GM18520 (cell line): ENCODE results near the gene AP2A2.
"Not testable (repeated sequence)": the region's sequence is repeated elsewhere in the genome, so short reads cannot be mapped to it uniquely, and the experiment has no call there.

ENCODE experiments used
- ATAC-seq: cut with Tn5 transposase; IDR thresholded peaks from one replicate; pipeline ENCODE4 v1.9.1; 2021; ENCODE audit not compliant: unreplicated experiment

The AP2A2 gene

DNA sequence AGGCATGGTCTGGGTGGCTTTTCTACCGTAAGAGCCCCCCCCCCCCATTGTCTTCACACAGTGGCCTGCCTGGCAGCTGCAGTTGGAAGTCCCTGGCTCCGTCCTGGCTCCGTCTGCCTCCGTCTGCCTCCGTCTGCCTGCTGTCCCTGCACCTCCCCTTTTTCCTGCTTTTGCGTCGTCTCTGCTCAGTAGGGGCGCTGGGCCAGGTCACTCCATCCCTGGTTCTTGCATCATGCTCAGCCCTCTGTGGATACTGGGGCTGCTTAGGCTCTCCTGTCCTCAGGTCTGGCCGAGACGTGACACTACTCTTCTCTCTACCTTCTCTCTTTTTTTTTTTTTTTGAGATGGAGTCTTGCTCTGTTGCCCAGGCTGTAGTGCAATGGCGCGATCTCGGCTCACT, 27.8 kb downstream of the AP2A2 start:
- ATAC-seq: no peak

- no peak for ATAC-seq
Measured at GRCh38 chr11:954392-955153, 28.9 kb downstream of the AP2A2 start.

GRCh38 chr11:955154-956063, 29.7 kb downstream of the AP2A2 start:
- no peak for ATAC-seq

- ATAC-seq: no peak
Measured at GRCh38 chr11:957212-957920, 31.7 kb downstream of the AP2A2 start.

DNA sequence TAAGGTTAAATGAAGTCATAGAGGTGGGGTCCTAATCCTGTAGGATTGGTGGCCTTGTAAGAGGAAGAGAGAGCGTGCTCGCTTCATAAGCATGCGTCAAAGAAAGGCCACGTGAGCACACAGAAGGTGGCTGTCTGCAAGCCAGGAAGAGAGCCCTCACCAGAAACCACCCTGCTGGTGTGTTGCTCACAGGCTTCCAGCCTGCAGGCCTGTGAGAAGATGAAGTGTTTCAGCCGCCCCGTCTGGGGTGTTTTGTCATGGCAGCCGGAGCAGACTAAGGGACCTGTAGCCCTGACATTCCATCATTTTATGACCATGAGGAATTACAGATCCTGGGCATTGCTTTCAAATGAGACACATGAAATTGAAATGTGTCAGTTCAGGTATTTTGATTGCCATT, 32.4 kb downstream of the AP2A2 start:
- ATAC-seq: no peak

DNA sequence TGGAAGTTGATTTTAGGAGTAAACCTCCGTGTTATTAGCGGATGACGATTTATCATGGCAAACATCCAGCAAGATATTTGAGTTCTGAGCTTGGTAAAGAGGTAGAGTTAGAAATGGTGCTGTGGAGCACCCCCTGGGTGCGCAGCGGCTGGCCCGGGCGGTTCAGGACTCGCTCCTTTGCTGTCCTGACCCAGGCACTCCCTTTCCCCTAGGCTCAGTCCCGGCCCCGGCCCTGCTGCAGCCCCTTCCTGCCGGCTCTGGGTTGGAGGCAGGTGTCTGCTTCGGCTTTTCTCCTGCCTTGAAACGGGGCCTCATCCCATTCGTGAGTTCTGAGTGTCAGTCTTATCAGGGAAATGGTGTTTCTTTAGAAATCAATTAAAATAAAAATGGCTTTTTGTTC, 33.4 kb downstream of the AP2A2 start:
- no peak for ATAC-seq

DNA sequence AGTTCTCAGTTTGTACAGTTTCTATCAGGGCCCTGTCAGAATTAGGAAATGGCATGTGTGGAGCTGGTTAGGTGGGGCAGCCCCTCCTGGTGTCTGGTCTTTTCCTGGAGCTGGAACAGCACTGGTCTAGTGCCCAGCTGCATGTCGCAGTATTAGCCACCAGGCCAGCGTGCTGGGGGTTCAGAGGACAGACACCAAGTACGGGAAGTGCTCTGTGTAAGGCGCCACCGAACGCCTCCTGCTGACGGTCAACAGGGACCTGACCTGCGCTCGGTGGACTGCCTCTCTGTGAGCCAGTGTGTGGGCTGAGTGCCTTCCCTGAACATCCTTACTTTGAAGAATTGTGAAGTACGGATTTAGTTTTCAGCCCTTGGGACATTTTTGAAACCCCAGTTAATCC, 33.9 kb downstream of the AP2A2 start:
- ATAC-seq: no peak

DNA sequence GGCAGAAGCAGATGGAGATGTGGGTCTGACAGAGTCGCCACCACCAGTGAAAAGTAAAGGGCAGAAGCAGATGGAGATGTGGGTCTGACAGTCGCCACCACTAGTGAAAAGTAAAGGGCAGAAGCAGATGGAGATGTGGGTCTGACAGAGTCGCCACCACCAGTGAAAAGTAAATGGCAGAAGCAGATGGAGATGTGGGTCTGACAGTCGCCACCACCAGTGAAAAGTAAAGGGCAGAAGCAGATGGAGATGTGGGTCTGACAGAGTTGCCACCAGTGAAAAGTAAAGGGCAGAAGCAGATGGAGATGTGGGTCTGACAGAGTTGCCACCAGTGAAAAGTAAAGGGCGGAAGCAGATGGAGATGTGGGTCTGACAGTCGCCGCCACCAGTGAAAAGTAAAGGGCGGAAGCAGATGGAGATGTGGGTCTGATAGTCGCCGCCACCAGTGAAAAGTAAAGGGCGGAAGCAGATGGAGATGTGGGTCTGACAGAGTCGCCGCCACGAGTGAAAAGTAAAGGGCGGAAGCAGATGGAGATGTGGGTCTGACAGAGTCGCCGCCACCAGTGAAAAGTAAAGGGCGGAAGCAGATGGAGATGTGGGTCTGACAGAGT, 35.7 kb downstream of the AP2A2 start:
- ATAC-seq: not testable (repeated sequence)

DNA sequence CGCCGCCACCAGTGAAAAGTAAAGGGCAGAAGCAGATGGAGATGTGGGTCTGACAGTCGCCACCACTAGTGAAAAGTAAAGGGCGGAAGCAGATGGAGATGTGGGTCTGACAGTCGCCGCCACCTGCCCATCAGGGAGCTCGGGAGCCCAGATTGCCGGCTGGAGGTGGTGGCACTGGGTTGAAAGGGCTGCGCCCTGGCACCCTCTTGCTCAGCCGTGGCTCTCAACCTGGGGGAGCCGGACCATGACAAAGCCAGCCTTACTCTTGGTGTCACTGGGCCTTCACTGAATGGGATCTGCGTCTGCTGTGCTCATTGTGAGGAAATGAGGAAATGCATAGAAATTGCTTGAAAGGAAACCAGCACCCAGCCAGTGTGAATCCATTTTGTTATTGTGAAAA, 36.3 kb downstream of the AP2A2 start:
- no peak for ATAC-seq

- no peak for ATAC-seq
Measured at GRCh38 chr11:962688-963087, 37.0 kb downstream of the AP2A2 start.

GRCh38 chr11:963852-964251, 38.2 kb downstream of the AP2A2 start:
- no peak for ATAC-seq

DNA sequence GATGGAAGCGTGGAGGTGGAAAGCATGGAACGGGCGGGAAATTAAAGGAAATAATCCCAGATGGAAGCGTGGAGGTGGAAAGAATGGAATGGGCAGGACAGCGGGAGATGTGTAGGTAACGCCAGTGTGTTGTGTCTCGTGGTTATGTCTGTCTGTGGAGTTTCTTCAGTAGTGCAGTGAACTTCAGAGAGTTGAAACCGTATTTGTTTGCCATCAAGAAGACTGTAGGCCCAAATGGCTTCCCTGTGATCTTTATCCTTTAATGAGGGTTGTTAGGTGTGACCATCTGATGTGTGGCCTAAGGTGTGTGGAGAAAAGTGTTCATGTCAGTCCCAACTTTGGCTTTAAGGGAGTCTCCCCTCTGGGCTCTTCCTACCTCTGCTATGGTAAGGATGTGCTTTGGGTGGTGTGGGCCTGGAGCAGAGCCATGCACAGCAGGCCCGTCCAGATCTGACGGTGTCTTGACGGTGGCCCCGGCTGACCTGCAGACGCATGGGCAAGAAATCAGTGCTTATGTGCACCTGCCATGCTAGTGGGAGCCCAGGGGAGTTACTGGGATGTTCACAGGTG, 39.6 kb downstream of the AP2A2 start:
- no peak for ATAC-seq

GRCh38 chr11:967995-968751, 42.5 kb downstream of the AP2A2 start:
- ATAC-seq: no peak

DNA sequence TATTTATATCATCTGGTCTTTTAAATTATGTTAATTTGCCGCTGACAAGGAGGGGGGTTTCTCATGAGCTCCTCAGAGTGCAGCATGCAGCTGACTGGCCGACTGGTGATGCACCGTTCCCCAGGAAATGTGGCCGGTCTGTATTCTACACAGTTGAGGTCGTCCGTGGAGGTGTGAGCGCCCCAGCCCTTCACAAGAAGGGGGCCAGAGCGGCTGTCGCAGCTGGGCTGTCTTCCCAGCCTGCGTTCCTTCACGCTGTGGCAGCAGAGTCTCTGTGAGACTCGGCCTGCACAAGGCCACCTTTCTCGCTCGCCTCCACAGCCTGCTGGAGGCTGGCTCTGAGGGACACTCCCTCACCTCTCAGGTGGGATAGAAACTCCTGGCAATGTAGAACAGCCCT, 43.2 kb downstream of the AP2A2 start:
- ATAC-seq: no peak

GRCh38 chr11:969651-970205, 44.1 kb downstream of the AP2A2 start:
- no peak for ATAC-seq

- ATAC-seq: no peak
Measured at GRCh38 chr11:970319-970871, 44.7 kb downstream of the AP2A2 start.

- ATAC-seq: no peak
Measured at GRCh38 chr11:971092-971690, 45.5 kb downstream of the AP2A2 start.

DNA sequence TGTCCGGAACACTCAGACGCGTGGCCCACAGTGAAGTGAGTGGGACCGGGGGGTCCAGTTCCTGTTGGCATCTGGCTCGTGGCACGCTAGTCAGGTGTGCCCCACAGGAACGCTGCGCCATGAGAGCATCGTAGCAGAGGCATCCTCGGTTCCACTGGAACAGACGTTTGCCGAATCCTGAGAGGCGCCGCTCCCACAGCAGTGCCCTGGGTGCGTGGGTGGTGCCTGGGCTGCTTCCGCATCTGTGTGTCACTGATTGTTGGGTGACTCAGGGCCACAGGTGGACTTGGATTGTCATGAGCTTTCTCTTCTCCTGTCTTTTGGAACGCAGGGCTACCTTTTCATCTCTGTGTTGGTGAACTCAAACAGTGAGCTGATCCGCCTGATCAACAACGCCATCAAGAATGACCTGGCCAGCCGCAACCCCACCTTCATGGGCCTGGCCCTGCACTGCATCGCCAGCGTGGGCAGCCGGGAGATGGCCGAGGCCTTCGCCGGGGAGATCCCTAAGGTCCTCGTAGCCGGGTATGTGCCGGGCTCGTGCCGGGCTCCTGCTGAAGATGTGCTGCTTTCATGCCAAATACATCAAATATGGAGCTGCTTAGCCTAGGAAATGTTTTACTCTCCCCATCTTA, 46.2 kb downstream of the AP2A2 start:
- ATAC-seq: no peak
